Transverse colon (tissue), 4 donors: ENCODE data around the gene ACTN4.

Experiments used
- CTCF ChIP-seq, 5 experiments: fragments of 200-600 bp in 3 of 5; fragments of 450-650 bp in 2 of 5; sonication (generic) in 3 of 5; IDR thresholded peaks; 1 replicate in 2 of 5; 2 replicates in 3 of 5; pipeline ENCODE4 v1.5.1; 2016 to 2017; ENCODE audit warnings: antibody characterized with exemption in 5 of 5, inconsistent platforms in 3 of 5, mild to moderate bottlenecking in 2 of 5, moderate library complexity in 1 of 5
- POLR2AphosphoS5 ChIP-seq, 3 donors: sonication (generic); formaldehyde crosslinking; IDR thresholded peaks; one replicate each; pipeline ENCODE4 v1.6.1; 2016; ENCODE audit warnings: antibody characterized with exemption in 3 of 3

GRCh38 chr19:38657633-38658222, 10.3 kb downstream of the ACTN4 start:
- TF ChIP-seq CTCF (IDR thresholded peaks at IDR 0.05) = no peak
- TF ChIP-seq POLR2AphosphoS5 (IDR thresholded peaks at IDR 0.05) = peak in 2 of 3 donors; percentile 28 to 50
